A549 (cell line): ENCODE measurements around the gene ASTN1. TPM values are rescaled to one million over a fixed set of nuclear protein-coding genes. Genes with fewer than 3 reads are reported as not detected.

Experiments used
- ATAC-seq, 2 experiments: fragments of 200-7000 bp in 1 of 2; fragments of >200 bp in 1 of 2; cut with Nextera tagmentation in 1 of 2; cut with Tn5 transposase in 1 of 2; 3 replicates each; pipeline versions ENCODE4 v1.8.0 to v1.9.1; 2018 to 2020; ENCODE audit warnings: mild to moderate bottlenecking in 1 of 2, moderate library complexity in 1 of 2
- CTCF ChIA-PET: fragments of 300-600 bp; sonication (Branson Sonifier 250); formaldehyde crosslinking; extraction: SDS; loops from one replicate; lab custom pipeline; 2021; ENCODE audit warnings: antibody characterized with exemption, inconsistent platforms; lab: Yijun Ruan, JAX
- POLR2A ChIA-PET: fragments of 350-600 bp; formaldehyde crosslinking; extraction: SDS; loops from one replicate; lab custom pipeline; 2021; ENCODE audit warnings: antibody characterized with exemption, inconsistent platforms; lab: Yijun Ruan, JAX
- DNase-seq, 2 experiments: peaks; one replicate each; pipeline versions ENCODE4 v3.0.0 to v3.0.0-alpha.2; 2011 to 2016; ENCODE audit warnings: low read depth in 1 of 2, low spot score in 1 of 2
- FAIRE-seq: peaks from 2 replicates; lab custom pipeline; 2011; peaks lifted over from hg19 to GRCh38; lab: Jason Lieb, UNC
- H3K27ac ChIP-seq, 2 experiments: fragments of >200 bp; sonication (Bioruptor Twin); formaldehyde crosslinking; 3 replicates each; pipeline ENCODE4 v1.5.1; 2016 to 2017
- H3K4me1 ChIP-seq: fragments of >200 bp; sonication (Bioruptor Twin); formaldehyde crosslinking; 3 replicates; pipeline ENCODE4 v1.6.1; 2016
- H3K4me2 ChIP-seq: fragments of >200 bp; sonication (Bioruptor Twin); formaldehyde crosslinking; 3 replicates; pipeline ENCODE4 v1.6.1; 2016
- H3K4me3 ChIP-seq: fragments of >200 bp; sonication (Bioruptor Twin); formaldehyde crosslinking; 3 replicates; pipeline ENCODE4 v1.5.1; 2016
- H3K9me3 ChIP-seq: fragments of >200 bp; sonication (Bioruptor Twin); formaldehyde crosslinking; 3 replicates; pipeline ENCODE4 v1.6.1; 2016
- CBX8 ChIP-seq: fragments of 200-600 bp; sonication (generic); IDR thresholded peaks from 2 replicates; pipeline ENCODE4 v1.6.1; 2016
- GATA3 ChIP-seq: IDR thresholded peaks from 2 replicates; pipeline ENCODE4 v1.6.1; 2012; ENCODE audit warnings: borderline replicate concordance
- HEYL ChIP-seq: fragments of 250-450 bp; sonication (Bioruptor Pico); IDR thresholded peaks from 2 replicates; pipeline ENCODE4 v1.8.0; 2021; ENCODE audit warnings: mild to moderate bottlenecking, moderate library complexity
- HOXB13 ChIP-seq: fragments of 250-450 bp; sonication (Bioruptor Pico); IDR thresholded peaks from 2 replicates; pipeline ENCODE4 v1.5.0; 2020; ENCODE audit warnings: low read depth, mild to moderate bottlenecking, moderate library complexity
- KDM5A ChIP-seq: fragments of 200-600 bp; sonication (generic); IDR thresholded peaks from 2 replicates; pipeline ENCODE4 v1.6.1; 2016; ENCODE audit warnings: antibody characterized with exemption, mild to moderate bottlenecking
- MAFK ChIP-seq: fragments of 450-650 bp; IDR thresholded peaks from 2 replicates; pipeline ENCODE4 v1.6.1; 2014; ENCODE audit not compliant: partially characterized antibody
- POLR2A ChIP-seq: IDR thresholded peaks from 2 replicates; pipeline ENCODE4 v1.6.1; 2012; ENCODE audit warnings: mild to moderate bottlenecking, low read length
- POLR2AphosphoS2 ChIP-seq: conservative IDR thresholded peaks from 2 replicates; pipeline ENCODE4 v1.6.1; 2012; ENCODE audit warnings: low read length, improper control_type of control experiment, inconsistent platforms
- SREBF2 ChIP-seq: fragments of 450-650 bp; IDR thresholded peaks from 2 replicates; pipeline ENCODE4 v1.6.1; 2014; ENCODE audit warnings: mild to moderate bottlenecking, moderate library complexity
- TFCP2L1 ChIP-seq: fragments of 250-450 bp; sonication (Bioruptor Pico); IDR thresholded peaks from 2 replicates; pipeline ENCODE4 v1.5.0; 2021; ENCODE audit warnings: mild to moderate bottlenecking
- TP53 ChIP-seq: fragments of 250-450 bp; sonication (Bioruptor Pico); IDR thresholded peaks from 2 replicates; pipeline ENCODE4 v1.5.0; 2021; ENCODE audit warnings: mild to moderate bottlenecking, moderate library complexity
- ZFP36 ChIP-seq: fragments of 450-650 bp; IDR thresholded peaks from 2 replicates; pipeline ENCODE4 v1.6.1; 2014; ENCODE audit warnings: borderline replicate concordance; ENCODE audit not compliant: partially characterized antibody
- WGBS: methylation state at CpG from one replicate; pipeline ENCODE4 v1.1.6; 2017; ENCODE audit errors: missing lambda C conversion rate; 5-methylcytosine and 5-hydroxymethylcytosine counted together
- polyA plus RNA-seq, 4 experiments: library from polyadenylated mRNA; depleted of rRNA in 3 of 4; stranded (reverse); fragments of >200 nt; fragmentation: RNase III in 1 of 4; extraction: RNeasy Plus Mini Kit Qiagen cat#74134 plus additional on column Dnase treatment in 1 of 4; gene quantifications; 2 replicates in 3 of 4; 3 replicates in 1 of 4; pipeline ENCODE4 v1.2.3, GENCODE V29; 2011 to 2017
- TF ChIP-seq, protein P1 (sequence below): fragments of 250-450 bp; sonication (Bioruptor Pico); IDR thresholded peaks from 2 replicates; pipeline ENCODE4 v1.5.0; 2020; ENCODE audit warnings: low read depth, mild to moderate bottlenecking, moderate library complexity
- TF ChIP-seq, protein P2 (sequence below): IDR thresholded peaks from 2 replicates; pipeline ENCODE4 v1.6.1; 2012
- TF ChIP-seq, protein P3 (sequence below): fragments of 150-350 bp; IDR thresholded peaks from 2 replicates; pipeline ENCODE4 v1.6.1; 2014; ENCODE audit warnings: low read depth, mild to moderate bottlenecking, low read length
- TF ChIP-seq, protein P4 (sequence below): fragments of >200 bp; sonication (Bioruptor Twin); formaldehyde crosslinking; IDR thresholded peaks from 3 replicates; pipeline ENCODE4 v1.5.1; 2016

ASTN1 gene
- polyA plus RNA-seq, 2 of the 4 experiments (the other 2 are of a cell fraction): not detected

DNA sequence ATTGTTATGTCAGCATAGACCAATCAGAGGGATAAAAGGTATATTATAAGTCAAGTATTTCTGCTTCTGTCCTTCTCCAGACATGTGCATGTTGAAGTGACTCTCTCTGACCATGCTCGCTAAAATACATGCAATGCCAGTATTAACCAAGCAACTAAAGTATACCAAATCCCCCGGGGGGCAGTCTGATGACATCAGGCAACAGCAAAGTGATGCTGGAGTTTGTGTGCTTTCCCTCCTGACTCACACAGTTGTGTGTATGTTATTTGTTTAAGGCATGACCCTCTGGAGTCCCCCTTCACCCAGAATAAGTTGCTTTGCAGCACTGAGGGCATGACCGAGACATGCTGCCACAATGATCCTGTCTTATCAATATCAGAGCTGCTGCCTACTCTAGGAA is 8.4 kb upstream of the ASTN1 start:
- Histone ChIP-seq H3K4me1 (peaks cover 7% of the 10 kb centered on the region; the same call in 1 of the 3 replicates), H3K27ac (no peak overlapping the region), H3K9me3 (no peaks in the 10 kb centered on the region), H3K4me2 (no peak overlapping the region), H3K4me3 (no peak overlapping the region)
- ChIA-PET POLR2A (no interaction called here), CTCF (interaction anchor here (0.7 to 3.4 kb wide), 2 partner anchors 9 to 73 kb away, joined by 3 to 25 read pairs; no protein-coding TSS in a partner anchor)
- TF ChIP-seq, protein P1, sequence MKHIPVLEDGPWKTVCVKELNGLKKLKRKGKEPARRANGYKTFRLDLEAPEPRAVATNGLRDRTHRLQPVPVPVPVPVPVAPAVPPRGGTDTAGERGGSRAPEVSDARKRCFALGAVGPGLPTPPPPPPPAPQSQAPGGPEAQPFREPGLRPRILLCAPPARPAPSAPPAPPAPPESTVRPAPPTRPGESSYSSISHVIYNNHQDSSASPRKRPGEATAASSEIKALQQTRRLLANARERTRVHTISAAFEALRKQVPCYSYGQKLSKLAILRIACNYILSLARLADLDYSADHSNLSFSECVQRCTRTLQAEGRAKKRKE (CRISPR knock-in tag): no peak
- no peak for TF ChIP-seq CBX8
- TF ChIP-seq MAFK: no peak
- no peak for TF ChIP-seq POLR2AphosphoS2
- no peak for TF ChIP-seq POLR2A
- TF ChIP-seq, protein P2, sequence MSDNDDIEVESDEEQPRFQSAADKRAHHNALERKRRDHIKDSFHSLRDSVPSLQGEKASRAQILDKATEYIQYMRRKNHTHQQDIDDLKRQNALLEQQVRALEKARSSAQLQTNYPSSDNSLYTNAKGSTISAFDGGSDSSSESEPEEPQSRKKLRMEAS: no peak
- TF ChIP-seq TP53 (CRISPR knock-in tag): no peak
- TF ChIP-seq, protein P3, sequence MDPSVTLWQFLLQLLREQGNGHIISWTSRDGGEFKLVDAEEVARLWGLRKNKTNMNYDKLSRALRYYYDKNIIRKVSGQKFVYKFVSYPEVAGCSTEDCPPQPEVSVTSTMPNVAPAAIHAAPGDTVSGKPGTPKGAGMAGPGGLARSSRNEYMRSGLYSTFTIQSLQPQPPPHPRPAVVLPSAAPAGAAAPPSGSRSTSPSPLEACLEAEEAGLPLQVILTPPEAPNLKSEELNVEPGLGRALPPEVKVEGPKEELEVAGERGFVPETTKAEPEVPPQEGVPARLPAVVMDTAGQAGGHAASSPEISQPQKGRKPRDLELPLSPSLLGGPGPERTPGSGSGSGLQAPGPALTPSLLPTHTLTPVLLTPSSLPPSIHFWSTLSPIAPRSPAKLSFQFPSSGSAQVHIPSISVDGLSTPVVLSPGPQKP: no peak
- ATAC-seq: no peak
- 40% methylated on average over 3 of the region's 3 CpGs for WGBS
- FAIRE-seq: no peak
- peak in 1 of 2 experiments; percentile 6 for DNase-seq

DNA sequence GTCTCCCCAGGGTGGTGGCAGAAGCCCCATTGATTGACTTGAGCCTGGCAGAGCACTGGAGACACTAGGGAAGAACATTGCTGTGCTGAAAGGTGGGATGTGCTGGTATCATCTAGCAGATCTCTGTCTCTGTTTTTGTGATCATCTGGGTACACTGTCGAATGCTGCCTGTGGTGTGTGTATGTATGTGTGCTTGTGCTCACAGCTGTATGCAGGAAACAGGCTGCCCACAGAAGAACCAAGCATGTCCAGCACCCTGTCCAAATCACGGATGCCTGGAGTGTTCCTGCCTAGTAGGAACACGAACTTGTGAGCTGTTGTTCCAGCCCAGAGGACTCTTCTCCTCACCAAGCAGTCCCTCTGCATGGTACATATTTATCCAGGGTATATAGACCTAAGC is 7.8 kb upstream of the ASTN1 start:
- WGBS: 17% methylated on average over 3 of the region's 3 CpGs
- H3K4me2 ChIP-seq: no peak overlapping the region

DNA sequence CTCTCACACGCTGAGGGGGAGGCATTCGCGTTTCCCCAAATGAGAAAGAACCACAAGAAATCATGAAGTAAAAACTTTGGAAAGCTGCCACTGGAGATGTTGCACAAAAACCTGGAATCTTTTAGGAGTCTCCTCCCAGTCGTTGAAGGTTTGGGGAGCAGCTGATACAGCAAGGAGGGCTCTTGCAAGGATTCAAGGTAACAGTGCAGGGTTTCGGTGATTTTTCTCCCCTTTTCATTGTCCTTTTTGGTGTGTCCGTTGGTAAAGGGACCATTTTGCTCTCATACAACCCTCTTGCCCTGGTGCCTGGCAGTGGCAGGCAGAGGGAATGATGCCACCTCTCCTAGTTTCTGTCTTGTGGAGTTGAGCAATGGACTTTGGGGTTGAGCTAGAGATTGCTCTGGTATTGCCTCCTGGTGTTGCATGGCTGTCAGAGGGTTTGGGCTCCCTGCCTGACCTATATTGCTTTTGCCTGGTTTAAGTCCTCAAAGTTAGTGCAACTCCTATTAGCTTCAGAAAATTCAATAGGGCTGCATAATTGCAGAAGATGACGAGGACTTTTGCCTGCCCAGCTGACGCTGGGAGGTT is 7.1 kb upstream of the ASTN1 start:
- DNase-seq (no peak), FAIRE-seq (no peak), ATAC-seq (0 out of 6 replicates have a peak, but pooled peaks of 1 of the 2 experiments have one; percentile 2)
- POLR2A ChIA-PET: no interaction called here
- peaks cover 7% of the 10 kb centered on the region; the same call in 1 of the 3 replicates for H3K4me1 ChIP-seq
- H3K4me2 ChIP-seq: peak overlapping the region; percentile 99
- CTCF ChIA-PET: interaction anchor here (0.8 to 3.4 kb wide), 4 partner anchors 10 to 128 kb away, joined by 3 to 25 read pairs (median 3); no protein-coding TSS in a partner anchor
- WGBS: 21% methylated on average over 8 of the region's 8 CpGs
- no peak overlapping the region for H3K27ac ChIP-seq
- H3K9me3 ChIP-seq: no peaks in the 10 kb centered on the region
- H3K4me3 ChIP-seq: peak overlapping the region; percentile 45
- no peak for TF ChIP-seq KDM5A

More for the DNA sequence above, 7.8 kb upstream of the ASTN1 start:
- Histone ChIP-seq H3K4me1 (peaks cover 7% of the 10 kb centered on the region; the same call in 1 of the 3 replicates), H3K4me3 (no peak overlapping the region), H3K27ac (no peak overlapping the region), H3K9me3 (no peaks in the 10 kb centered on the region)
- no peak for FAIRE-seq
- ChIA-PET POLR2A (no interaction called here), CTCF (interaction anchor here (0.8 to 3.4 kb wide), 4 partner anchors 9 to 129 kb away, joined by 3 to 25 read pairs (median 3); no protein-coding TSS in a partner anchor)
- DNase-seq: no peak
- ATAC-seq: no peak
- TF ChIP-seq HEYL (CRISPR knock-in tag): no peak
- no peak for TF ChIP-seq SREBF2
- TF ChIP-seq GATA3: no peak
- TF ChIP-seq, protein P4, sequence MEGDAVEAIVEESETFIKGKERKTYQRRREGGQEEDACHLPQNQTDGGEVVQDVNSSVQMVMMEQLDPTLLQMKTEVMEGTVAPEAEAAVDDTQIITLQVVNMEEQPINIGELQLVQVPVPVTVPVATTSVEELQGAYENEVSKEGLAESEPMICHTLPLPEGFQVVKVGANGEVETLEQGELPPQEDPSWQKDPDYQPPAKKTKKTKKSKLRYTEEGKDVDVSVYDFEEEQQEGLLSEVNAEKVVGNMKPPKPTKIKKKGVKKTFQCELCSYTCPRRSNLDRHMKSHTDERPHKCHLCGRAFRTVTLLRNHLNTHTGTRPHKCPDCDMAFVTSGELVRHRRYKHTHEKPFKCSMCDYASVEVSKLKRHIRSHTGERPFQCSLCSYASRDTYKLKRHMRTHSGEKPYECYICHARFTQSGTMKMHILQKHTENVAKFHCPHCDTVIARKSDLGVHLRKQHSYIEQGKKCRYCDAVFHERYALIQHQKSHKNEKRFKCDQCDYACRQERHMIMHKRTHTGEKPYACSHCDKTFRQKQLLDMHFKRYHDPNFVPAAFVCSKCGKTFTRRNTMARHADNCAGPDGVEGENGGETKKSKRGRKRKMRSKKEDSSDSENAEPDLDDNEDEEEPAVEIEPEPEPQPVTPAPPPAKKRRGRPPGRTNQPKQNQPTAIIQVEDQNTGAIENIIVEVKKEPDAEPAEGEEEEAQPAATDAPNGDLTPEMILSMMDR: no peak
- no peak for TF ChIP-seq CBX8
- no peak for TF ChIP-seq TFCP2L1 (CRISPR knock-in tag)
- TF ChIP-seq ZFP36: no peak
- TF ChIP-seq HOXB13: no peak
